ENCODE measurements around the gene MCEE. TPM values are rescaled to one million over a fixed set of nuclear protein-coding genes. Genes with fewer than 3 reads are reported as not detected.

The MCEE gene
- total RNA-seq, 1 experiment from 2014 or later: 10.9 TPM

DNA sequence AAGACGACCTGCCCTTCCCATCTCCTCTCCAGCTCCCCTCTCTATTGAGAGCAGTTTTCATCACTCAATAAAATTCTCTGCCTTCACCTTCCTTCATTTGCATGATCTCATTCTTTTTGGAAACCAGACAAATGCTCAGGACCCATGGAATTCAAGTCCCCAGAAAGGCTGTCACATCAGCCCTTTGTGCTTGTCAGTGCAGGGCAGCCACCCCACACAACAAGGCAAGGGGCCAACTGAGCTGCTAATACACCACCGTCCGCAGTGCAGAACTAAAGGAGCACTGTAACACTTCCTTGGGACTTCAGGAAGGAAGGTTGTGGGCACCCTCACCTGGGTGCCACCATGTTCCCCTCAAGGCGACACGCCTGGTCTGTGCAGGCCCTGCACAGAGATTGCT is 26.2 kb downstream of the MCEE start:
- no peak for ATAC-seq
- POLR2A ChIA-PET (ENCODE audit: unreplicated experiment): no interaction called here
- Histone ChIP-seq H3K4me1 (ENCODE audit: insufficient read depth, low read length) (peaks cover 7% of the 10 kb centered on the region; the same call in 1 of the 2 replicates), H3K27me3 (ENCODE audit: low read length) (no peaks in the 10 kb centered on the region), H3K9ac (ENCODE audit: low read length) (no peak overlapping the region), H4K20me1 (ENCODE audit: low read length) (no peaks in the 10 kb centered on the region), H3K36me3 (ENCODE audit: low read depth, low read length) (no peaks in the 10 kb centered on the region), H3K79me2 (ENCODE audit: low read length) (no peaks in the 10 kb centered on the region), H3K27ac (ENCODE audit: low read length) (no peak overlapping the region), H3K9me2 (replicated peaks; ENCODE audit: low read length) (no peaks in the 10 kb centered on the region), H3F3A (ENCODE audit: low read length, unreplicated experiment) (no peaks in the 10 kb centered on the region), H3K4me2 (ENCODE audit: low read length) (no peak overlapping the region), H2AFZ (ENCODE audit: low read length) (no peak overlapping the region), H3K4me3 (ENCODE audit: low read length) (no peak overlapping the region), H3K9me3 (ENCODE audit: low read length) (no peaks in the 10 kb centered on the region)
- no peak for DNase-seq
- intact Hi-C loops (cut with micrococcal nuclease): no loop called here
- BruUV-seq (replicated peaks): no TSS peak
- TF ChIP-seq EZH2 (IDR thresholded peaks at IDR 0.05; ENCODE audit: low read length, unreplicated experiment): no peak
- TF ChIP-seq CTCF (conservative IDR thresholded peaks at IDR 0.05; ENCODE audit: low read depth, low read length): no peak
- no peak for TF ChIP-seq EZH2phosphoT487 (IDR thresholded peaks at IDR 0.05; ENCODE audit: borderline replicate concordance, low read length)
- CTCF ChIA-PET: no interaction called here

GRCh38 chr2:71102981-71103681 is 26.9 kb downstream of the MCEE start:
- DNase-seq (no peak), ATAC-seq (no peak)
- no TSS peak for BruUV-seq (replicated peaks)
- no peaks in the 10 kb centered on the region for H3K36me3 ChIP-seq (ENCODE audit: low read depth, low read length)
- H3K9me2 ChIP-seq (replicated peaks; ENCODE audit: low read length): no peaks in the 10 kb centered on the region
- H2AFZ ChIP-seq (ENCODE audit: low read length): no peak overlapping the region
- H3K27me3 ChIP-seq (ENCODE audit: low read length): no peaks in the 10 kb centered on the region
- no peaks in the 10 kb centered on the region for H3K79me2 ChIP-seq (ENCODE audit: low read length)
- no peak overlapping the region for H3K9ac ChIP-seq (ENCODE audit: low read length)
- no peak overlapping the region for H3K4me3 ChIP-seq (ENCODE audit: low read length)
- no peak overlapping the region for H3K27ac ChIP-seq (ENCODE audit: low read length)
- H3K4me1 ChIP-seq (ENCODE audit: insufficient read depth, low read length): peaks cover 7% of the 10 kb centered on the region; the same call in 1 of the 2 replicates
- H3K9me3 ChIP-seq (ENCODE audit: low read length): no peaks in the 10 kb centered on the region
- TF ChIP-seq EZH2phosphoT487 (IDR thresholded peaks at IDR 0.05; ENCODE audit: borderline replicate concordance, low read length) (no peak), CTCF (conservative IDR thresholded peaks at IDR 0.05; ENCODE audit: low read depth, low read length) (no peak), EZH2 (IDR thresholded peaks at IDR 0.05; ENCODE audit: low read length, unreplicated experiment) (no peak)
- ChIA-PET POLR2A (ENCODE audit: unreplicated experiment) (no interaction called here), CTCF (no interaction called here)
- H4K20me1 ChIP-seq (ENCODE audit: low read length): no peaks in the 10 kb centered on the region
- H3K4me2 ChIP-seq (ENCODE audit: low read length): no peak overlapping the region
- intact Hi-C loops (cut with micrococcal nuclease): no loop called here
- H3F3A ChIP-seq (ENCODE audit: low read length, unreplicated experiment): no peaks in the 10 kb centered on the region

GRCh38 chr2:71101656-71102055 is 28.4 kb downstream of the MCEE start:
- no peaks in the 10 kb centered on the region for H3K27me3 ChIP-seq (ENCODE audit: low read length)
- H3K9ac ChIP-seq (ENCODE audit: low read length): no peak overlapping the region
- H2AFZ ChIP-seq (ENCODE audit: low read length): 0 out of 2 replicates have a peak overlapping the region, but pooled peaks have one; percentile 4
- H4K20me1 ChIP-seq (ENCODE audit: low read length): no peaks in the 10 kb centered on the region
- ATAC-seq (no peak), DNase-seq (peak; percentile 15)
- no peaks in the 10 kb centered on the region for H3K36me3 ChIP-seq (ENCODE audit: low read depth, low read length)
- H3K4me3 ChIP-seq (ENCODE audit: low read length): no peak overlapping the region
- H3K79me2 ChIP-seq (ENCODE audit: low read length): no peaks in the 10 kb centered on the region
- H3K27ac ChIP-seq (ENCODE audit: low read length): no peak overlapping the region
- CTCF ChIA-PET: interaction anchor here (1.6 to 1.9 kb wide), 2 partner anchors 53 to 89 kb away, joined by 7 to 8 read pairs; no protein-coding TSS in a partner anchor
- TF ChIP-seq EZH2phosphoT487 (IDR thresholded peaks at IDR 0.05; ENCODE audit: borderline replicate concordance, low read length) (no peak), CTCF (conservative IDR thresholded peaks at IDR 0.05; ENCODE audit: low read depth, low read length) (no peak), EZH2 (IDR thresholded peaks at IDR 0.05; ENCODE audit: low read length, unreplicated experiment) (no peak)
- intact Hi-C loops (cut with micrococcal nuclease): no loop called here
- H3K4me1 ChIP-seq (ENCODE audit: insufficient read depth, low read length): peaks cover 7% of the 10 kb centered on the region; the same call in 1 of the 2 replicates
- POLR2A ChIA-PET (ENCODE audit: unreplicated experiment): no interaction called here
- H3K4me2 ChIP-seq (ENCODE audit: low read length): no peak overlapping the region
- H3F3A ChIP-seq (ENCODE audit: low read length, unreplicated experiment): no peaks in the 10 kb centered on the region
- H3K9me3 ChIP-seq (ENCODE audit: low read length): no peaks in the 10 kb centered on the region
- BruUV-seq (replicated peaks): no TSS peak
- H3K9me2 ChIP-seq (replicated peaks; ENCODE audit: low read length): no peaks in the 10 kb centered on the region
